Hepatocyte (in vitro differentiated cells): ENCODE measurements around the gene LDLRAD4.

Experiments
- CTCF ChIP-seq: fragments of 200-600 bp; sonication (generic); IDR thresholded peaks from 2 replicates; pipeline ENCODE4 v1.5.1; 2016; ENCODE audit warnings: antibody characterized with exemption, mild to moderate bottlenecking; ENCODE audit not compliant: poor library complexity
- EZH2 ChIP-seq: fragments of 200-600 bp; sonication (generic); IDR thresholded peaks from 2 replicates; pipeline ENCODE4 v1.6.1; 2016; ENCODE audit warnings: antibody characterized with exemption, mild to moderate bottlenecking, borderline replicate concordance
- EZH2phosphoT487 ChIP-seq: fragments of 200-600 bp; sonication (generic); IDR thresholded peaks from one replicate; pipeline ENCODE4 v1.6.1; 2018; ENCODE audit warnings: antibody characterized with exemption, mild to moderate bottlenecking, low read depth, moderate library complexity; ENCODE audit not compliant: unreplicated experiment, severe bottlenecking

- TF ChIP-seq CTCF (no peak), EZH2phosphoT487 (no peak), EZH2 (no peak)
Observed at GRCh38 chr18:13256444-13257305, 38.1 kb downstream of the LDLRAD4 start.
